HG02642 (cell line): ENCODE data around the gene MYOG.

Experiments
- ATAC-seq: cut with Tn5 transposase; IDR thresholded peaks from one replicate; pipeline ENCODE4 v1.9.1; 2021; ENCODE audit warnings: mild to moderate bottlenecking; ENCODE audit not compliant: unreplicated experiment, poor library complexity

Gene MYOG

GRCh38 chr1:203091199-203091477 lies 5.3 kb upstream of the MYOG start:
- ATAC-seq, result no peak

DNA sequence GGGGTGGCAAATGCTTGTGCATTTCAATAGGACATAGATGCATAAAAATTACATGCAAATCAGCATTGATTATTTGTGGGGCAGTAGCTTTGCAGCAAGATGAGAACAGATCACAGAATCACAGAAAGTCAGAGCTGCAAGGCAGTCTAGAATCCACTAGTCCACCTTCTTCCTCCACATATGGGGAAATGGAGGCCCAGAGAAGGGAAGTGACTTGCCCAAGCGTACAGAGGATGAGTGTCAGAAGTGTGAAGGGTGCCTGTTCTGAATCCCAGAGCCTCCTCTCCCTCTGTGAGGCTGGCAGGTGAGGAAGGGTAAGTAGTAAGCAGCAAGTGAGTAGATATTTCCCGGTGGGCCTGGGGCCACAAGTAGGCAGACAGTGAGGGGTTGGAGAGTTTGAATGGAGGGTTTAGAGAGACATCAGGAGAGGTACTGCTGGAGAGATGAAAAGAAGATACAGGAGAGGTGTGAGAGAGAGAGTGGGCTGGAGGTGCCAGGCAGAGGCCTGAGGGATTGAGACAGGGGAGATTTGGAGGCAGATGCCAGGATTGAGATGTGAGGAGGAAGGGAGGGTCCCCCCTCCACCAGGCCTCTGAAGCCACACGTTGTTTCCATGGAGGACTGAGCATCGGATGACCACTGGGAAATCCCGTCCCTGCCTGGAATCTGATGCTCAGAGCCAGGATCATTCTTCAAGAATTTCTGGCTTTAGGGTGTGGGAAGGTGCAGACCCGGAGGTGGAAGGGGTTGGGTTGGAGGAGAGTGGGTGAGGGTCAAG lies 4.8 kb upstream of the MYOG start:
- ATAC-seq, result no peak

- ATAC-seq, result no peak
These were observed 3.8 kb upstream of the MYOG start for GRCh38 chr1:203089651-203090045.

GRCh38 chr1:203089001-203089650 lies 3.3 kb upstream of the MYOG start:
- ATAC-seq, result no peak

- no peak for ATAC-seq
These were observed 2.6 kb upstream of the MYOG start for GRCh38 chr1:203088441-203088840.

- no peak for ATAC-seq
These were observed 1.4 kb upstream of the MYOG start for GRCh38 chr1:203086992-203087763.

GRCh38 chr1:203084588-203085527 lies 954 bp downstream of the MYOG start:
- no peak for ATAC-seq

DNA sequence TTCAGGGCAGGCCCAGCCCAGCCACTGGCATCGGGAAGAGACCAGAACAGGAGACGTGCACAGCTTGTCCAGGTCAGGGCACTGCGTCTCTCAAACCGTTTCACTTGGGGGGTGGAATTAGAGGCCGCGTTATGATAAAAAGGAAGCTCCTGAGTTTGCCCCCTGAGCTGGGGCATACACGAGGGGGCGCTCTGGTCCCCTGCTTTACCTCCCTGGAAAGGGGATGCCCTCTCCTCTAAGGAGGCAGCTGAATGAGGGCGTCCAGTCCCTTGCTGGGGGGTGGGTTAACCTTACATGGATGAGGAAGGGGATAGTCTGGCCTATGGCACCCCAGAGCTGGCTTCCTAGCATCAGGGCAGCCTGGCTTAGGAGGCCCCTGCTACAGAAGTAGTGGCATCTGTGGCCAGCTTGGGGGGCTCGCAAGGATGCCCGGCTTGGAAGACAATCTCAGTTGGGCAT lies 2.3 kb downstream of the MYOG start:
- no peak for ATAC-seq

DNA sequence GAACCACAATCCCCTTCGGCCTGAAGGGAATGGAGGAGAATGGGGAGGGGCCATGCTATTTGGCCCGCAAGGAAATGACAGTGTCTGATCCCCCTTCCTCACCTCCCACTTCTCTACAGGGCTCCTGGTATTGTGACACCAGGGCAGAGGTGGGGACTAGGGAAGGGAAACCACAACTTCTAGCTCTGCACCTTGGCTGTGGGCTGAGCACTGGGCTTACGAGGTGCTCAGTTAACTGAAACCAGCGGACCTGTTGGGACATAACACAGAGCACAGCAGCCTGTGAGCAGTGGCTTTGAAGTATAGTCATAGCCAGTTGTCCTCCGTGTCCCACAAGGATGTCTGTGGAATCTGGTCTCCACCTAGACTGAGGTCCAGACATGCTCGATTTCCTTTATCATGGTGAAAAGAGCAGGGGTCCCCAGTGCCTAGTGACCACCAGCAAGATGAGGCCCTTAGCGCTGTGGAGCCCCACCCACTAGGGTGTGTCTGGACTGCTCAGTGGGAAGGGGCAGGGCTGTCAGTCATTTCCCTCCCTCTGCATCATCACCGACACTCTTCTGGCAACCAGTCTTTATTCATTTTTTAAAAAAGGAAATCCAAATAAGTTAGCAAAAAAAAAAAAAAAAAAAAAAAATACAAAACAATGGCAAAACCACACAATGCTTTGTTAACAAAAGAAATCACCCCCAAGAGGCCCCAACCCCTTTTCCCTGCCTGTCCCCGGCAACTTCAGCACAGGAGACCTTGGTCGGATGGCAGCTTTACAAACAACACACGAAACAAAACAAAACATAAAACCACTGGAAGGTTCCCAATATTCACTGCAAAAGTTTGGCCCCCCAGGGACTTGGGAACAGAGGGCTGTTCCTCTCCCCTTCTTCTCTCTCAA lies 3.0 kb downstream of the MYOG start:
- no peak for ATAC-seq

GRCh38 chr1:203082231-203082505 lies 3.6 kb downstream of the MYOG start:
- ATAC-seq, result no peak

- ATAC-seq, result no peak
These were observed 4.2 kb downstream of the MYOG start for GRCh38 chr1:203081465-203082230.

DNA sequence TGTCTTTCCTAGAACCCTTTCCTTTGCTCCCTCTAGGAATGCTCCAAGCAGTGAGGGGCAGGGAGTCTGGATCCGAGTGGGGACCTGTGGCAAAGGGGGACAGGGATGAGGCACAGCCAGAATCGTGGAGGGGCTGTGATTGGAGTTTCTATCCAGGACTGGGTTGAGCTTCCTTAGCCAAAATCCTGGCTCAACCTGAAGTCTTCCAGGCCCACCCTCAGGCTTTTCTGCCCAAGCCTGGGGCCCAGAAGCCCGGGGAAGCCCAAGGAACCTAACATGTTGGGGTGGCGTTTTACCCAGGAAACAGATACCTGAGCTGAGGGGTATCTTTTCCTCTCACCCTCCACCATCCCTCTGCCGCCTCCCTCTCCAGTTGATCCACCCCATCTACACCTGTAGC lies 5.4 kb downstream of the MYOG start:
- no peak for ATAC-seq

GRCh38 chr1:203078478-203078877 lies 7.3 kb downstream of the MYOG start:
- ATAC-seq, result no peak

DNA sequence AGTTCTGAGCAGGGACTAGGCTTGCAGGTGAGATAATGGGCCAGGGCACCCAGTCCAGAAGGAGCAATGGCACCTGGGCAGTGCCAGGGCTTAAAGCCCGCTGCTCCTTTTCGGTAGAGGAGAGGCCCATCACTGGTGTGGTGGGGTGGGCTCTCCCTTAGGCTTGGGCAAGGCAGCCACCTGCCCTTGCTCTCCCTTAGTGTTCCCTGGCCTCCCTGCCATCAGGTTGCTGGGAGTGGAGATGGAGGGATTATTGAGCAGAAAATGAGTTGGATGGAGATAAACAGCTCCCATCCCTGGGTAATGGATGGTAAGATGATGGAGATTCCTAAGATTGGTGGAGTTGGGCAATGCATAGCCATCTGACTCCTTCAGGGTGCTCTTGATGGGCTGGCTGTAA lies 7.9 kb downstream of the MYOG start:
- no peak for ATAC-seq

GRCh38 chr1:203077367-203077766 lies 8.4 kb downstream of the MYOG start:
- ATAC-seq, result no peak

DNA sequence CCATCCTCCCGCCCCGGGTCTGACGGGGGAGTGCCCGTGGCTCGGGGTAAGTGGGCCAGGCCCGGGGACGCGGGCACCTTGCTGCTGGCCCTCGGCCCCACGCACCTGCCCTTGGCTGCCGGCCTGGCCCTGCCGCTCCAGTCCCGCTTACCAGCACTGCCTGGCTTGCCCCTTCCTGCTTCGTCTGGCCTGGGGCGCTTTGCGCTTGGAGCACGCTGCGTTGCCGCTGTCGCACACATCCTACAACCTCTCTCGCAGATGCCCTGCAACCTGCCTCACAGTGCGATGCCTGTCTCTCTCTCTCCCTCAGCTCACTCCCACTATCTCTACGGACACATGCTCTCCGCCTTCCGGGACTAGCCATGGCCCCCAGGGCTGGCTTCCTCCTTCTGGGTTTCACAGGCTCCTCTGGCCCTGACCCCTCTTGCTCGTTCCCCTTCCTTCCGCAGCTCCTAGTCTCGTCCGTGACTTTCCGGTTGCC lies 9.7 kb downstream of the MYOG start:
- ATAC-seq, result no peak

DNA sequence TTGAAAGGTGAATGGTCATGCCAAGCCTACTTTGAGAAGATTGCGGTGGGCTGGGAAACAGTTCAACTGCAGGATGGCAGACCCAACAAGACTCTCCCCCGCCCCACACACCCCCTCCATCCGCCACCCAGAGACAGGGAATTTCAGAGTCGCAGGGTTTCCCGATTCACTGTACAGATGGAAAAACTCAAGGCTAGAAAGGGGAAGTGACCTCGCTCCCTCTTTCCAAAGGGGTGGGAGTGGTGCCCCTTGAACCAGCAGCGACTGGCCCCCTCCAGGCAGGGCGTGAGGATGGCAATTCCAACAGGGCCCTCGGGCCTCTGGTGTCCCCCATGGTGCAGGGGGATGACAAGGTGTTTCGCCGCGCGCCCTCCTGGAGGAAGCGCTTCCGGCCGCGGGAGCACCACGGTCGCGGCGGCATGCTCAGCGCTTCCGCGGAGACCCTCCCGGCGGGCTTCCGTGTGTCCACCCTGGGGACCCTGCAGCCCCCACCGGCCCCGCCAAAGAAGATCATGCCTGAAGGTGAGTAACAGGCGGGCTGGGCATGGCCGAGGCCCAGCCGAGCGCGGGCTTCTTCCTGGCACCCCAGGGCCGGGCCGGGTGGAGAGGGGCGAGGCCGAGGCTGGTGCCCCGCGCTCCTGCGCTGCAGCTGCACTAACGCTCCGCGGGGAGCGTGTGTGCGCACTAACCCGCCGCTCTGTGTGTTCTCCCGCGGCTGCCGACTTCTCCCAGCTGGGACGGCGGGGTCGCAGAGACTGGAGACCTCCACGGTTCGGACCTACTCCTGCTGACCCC lies 10.4 kb downstream of the MYOG start:
- ATAC-seq, result no peak

GRCh38 chr1:203074610-203075009 lies 11.2 kb downstream of the MYOG start:
- no peak for ATAC-seq
